NOMO-1 treated with dmso at 0.1 percent for 144 hours (cell line): Measurements from ENCODE around the gene COG5.

Experiments used
- DNase-seq: peaks from one replicate; lab custom pipeline; 2025; ENCODE audit not compliant: unreplicated experiment; lab: John Stamatoyannopoulos, UW

The COG5 gene

DNA sequence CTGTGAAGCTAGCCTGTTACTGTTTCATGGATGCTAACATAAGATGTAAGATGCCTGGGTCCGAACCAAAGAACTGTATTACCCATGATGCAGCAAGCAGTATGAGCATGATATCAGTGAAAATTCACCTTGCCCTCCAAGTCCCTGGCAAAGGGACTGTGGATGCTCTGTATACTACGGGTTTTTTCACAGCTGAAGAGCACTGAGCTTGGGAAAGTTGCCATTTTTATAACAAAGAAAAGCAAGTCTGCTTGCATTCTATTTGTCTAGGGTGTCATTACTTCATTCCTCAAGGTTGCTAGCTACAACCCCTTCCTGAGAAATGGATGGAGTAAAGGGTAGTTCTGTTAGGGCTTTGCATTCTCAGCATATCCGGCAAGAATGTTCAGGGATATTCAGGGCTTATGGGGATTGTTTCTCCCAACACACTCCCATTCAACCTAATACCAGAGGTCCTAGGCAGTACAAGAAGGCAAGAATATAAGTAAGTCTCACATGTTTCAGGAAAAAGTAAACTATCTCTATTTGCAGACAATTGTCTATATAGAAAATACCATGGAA lies 99.0 kb downstream of the COG5 start:
- no peak for DNase-seq

- no peak for DNase-seq
These were observed 100.3 kb downstream of the COG5 start for GRCh38 chr7:107463139-107464078.

DNA sequence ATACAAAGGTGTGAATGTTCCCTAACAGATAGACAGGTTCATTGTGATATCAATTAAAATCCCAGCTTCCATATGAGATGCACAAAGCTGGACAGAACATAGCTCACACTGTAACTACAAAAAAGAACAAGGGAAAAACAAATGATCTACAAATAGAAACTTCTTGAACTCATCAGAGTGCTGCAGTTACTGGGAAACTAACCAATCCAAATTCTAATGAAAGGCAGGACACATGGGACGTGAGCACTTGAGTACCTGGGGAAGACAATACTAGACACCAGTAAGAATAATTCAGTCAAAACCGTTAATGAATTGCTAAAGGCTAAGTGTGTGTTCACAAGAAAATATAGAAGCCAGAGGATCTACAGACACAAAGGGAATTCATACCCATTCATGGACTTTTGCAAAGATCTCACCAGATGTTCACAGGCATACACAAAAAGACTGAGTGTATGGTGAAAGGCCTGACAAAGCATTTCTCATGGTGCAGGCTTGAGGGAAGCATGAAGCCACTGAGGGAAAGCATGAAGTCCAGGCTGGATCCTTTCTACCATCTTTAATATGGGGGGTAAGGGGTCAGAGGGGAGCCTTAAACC lies 101.7 kb downstream of the COG5 start:
- DNase-seq: no peak

- DNase-seq: no peak
These were observed 110.3 kb downstream of the COG5 start for GRCh38 chr7:107453388-107453787.

DNA sequence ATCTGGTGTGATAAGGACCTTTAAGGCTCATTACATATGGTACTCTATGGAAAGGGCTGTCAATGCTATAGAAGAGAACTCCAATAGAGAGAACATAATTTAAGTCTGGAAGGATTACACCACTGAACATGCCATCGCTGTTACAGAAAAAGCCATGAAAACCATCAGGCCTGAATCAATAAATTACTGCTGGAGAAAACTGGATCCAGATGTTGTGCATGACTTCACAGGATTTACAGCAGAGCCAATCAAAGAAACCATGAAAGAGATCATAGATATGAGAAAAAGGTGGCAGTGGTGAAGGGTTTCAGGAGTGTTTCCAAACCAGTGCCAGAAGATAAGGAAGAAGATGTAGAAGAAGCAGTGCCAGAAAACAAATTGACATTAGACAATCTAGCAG lies 112.8 kb downstream of the COG5 start:
- DNase-seq: no peak

DNA sequence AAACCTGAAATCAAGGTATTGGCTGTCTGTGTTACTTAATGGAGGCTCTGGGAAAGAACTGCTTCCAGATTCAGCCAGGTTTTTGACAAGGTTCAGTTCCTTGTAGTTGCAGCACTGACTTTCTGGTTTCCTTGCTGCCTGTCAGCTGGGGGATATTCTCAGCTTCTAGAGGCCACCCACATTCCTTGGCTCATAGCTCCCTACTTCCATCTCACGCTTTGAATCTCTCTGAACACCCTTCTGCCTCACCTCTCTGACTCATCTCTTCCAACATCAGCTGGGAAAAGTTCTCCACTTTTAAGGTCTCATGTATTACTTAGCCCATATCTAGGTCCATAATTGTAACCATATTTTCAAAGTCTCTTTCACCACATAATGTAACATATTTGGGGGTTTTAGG lies 116.7 kb downstream of the COG5 start:
- no peak for DNase-seq

DNA sequence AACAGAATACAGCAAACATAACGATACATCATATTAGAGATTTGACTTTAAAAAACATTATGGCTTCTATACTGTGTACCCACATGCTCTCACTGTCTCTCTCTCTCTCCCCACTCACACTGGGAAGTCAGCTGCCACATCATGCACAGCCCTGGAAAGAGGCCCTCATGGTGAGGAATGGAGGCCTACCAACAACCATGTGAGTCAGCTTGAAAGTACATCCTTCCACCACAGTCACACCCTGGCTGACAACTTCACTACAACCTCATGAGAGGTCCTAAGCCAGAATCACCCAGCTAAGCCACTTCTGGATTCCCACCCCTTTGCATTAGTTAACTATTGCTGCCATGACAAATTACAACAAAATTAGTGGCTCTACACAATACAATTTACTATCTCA lies 117.2 kb downstream of the COG5 start:
- DNase-seq: no peak

GRCh38 chr7:107442678-107443077 lies 121.0 kb downstream of the COG5 start:
- DNase-seq: no peak

GRCh38 chr7:107441581-107442422 lies 121.9 kb downstream of the COG5 start:
- DNase-seq: no peak

- no peak for DNase-seq
These were observed 124.7 kb downstream of the COG5 start for GRCh38 chr7:107439025-107439424.

- no peak for DNase-seq
These were observed 128.0 kb downstream of the COG5 start for GRCh38 chr7:107435749-107436148.

GRCh38 chr7:107432261-107432660 lies 131.5 kb downstream of the COG5 start:
- DNase-seq: no peak

- DNase-seq: no peak
These were observed 133.7 kb downstream of the COG5 start for GRCh38 chr7:107430057-107430456.

GRCh38 chr7:107428642-107429041 lies 135.1 kb downstream of the COG5 start:
- DNase-seq: no peak

GRCh38 chr7:107427462-107427861 lies 136.3 kb downstream of the COG5 start:
- DNase-seq: no peak

DNA sequence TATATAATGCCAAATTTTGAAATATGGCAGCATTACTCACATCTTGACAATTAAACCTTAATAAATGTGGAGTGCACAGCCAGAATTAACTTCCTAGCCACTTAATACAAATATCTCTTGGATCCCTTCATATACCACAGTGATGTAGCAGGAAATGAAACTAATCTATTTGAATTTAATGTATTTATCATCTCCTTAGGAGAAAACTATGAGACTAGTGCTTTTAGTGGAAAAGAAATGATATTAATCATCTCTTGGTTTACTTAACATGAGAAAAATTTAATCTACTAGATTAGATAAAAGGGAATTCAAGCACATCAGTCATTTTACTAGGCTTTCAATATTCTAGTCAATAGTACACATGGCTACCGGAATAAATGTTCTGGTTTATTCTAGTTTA lies 149.5 kb downstream of the COG5 start:
- DNase-seq: no peak

DNA sequence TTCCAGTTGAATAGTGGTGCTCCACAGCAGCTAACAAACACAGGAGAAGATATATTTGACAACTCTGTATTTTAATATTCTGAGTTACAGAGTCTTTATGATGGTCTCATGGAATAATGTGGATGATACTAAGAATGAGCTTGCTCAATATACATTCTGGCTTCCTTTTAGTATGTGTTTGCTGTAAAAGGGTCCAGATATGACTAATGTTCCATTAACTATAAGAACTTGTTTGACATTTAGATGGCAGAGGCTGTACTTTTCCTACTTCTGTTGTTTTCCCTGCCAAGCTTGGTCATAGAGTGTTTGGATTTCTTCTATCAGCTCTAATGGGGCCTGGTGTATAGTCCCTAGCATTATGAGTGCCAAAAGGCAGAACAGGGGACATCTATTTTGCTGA lies 155.4 kb downstream of the COG5 start:
- DNase-seq: no peak

GRCh38 chr7:107405559-107405958 lies 158.2 kb downstream of the COG5 start:
- DNase-seq: no peak

GRCh38 chr7:107404740-107405537 lies 158.8 kb downstream of the COG5 start:
- DNase-seq: no peak

DNA sequence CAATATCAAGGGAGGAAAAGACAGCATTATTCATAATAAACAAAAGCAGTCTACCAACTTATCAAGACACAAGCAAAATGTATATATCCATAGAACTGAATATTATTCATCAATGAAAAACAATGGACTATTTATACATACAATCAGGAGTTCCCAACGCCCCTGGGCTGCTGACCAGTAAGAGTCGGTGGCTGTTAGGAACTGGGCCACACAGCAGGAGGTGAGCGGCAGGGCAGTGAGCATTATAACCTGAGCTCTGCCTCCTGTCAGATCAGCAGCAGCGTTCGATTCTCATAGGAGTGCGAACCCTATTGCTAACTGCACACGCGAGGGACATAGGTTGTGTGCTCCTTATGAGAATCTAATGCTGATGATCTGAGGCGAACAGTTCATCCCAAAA lies 165.6 kb downstream of the COG5 start:
- no peak for DNase-seq

DNA sequence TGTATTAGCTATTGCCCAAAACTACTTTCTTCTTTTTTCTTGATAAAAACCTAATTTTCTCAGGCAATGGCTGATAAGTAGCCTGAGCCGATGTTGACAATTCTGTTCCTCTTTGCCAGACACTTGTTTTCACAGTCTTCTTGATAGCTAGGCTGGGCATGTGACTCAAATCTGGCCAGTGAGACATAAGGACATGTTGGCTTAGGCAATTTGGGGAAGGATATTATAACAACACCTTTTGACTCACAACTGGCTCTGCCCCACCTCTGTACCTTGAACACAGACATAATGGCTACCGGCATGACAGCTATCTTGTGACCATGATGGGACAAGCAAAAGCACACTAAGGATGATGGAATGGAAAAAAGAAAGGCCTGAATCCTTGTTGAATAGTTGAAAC lies 166.7 kb downstream of the COG5 start:
- no peak for DNase-seq
